Measurements from ENCODE around the gene CENPP. TPM values are rescaled to one million over a fixed set of nuclear protein-coding genes. Genes with fewer than 3 reads are reported as not detected.

Gene CENPP
- total RNA-seq, 4 donors from 2014 or later, result 1.5 to 11.6 (median 5.5) TPM

DNA sequence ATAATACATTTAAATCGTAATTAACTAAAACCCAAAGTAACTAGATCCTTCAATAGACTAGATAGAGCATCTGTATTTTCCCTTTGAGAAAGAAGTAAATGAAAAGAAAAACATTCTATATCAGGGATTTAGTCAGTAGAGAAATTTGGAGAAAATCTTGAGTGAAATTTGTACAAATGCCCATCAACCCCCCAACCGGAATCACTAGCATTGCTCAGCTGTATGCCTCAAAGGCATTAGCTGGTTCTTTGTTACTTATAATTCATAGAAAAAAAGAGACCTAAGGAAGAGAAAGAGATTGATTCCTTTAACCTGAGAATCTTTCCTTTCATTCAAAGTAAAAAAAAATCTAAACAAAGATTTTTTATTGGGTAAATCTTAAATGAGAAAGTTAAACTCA is 97.9 kb downstream of the CENPP start:
- no peak for DNase-seq
- 85 to 88% methylated on average over 2 of the region's 2 CpGs for WGBS, 2 donors
- Histone ChIP-seq H3K36me3 (no peaks in the 10 kb centered on the region), H3K4me3 (replicated peaks in 1 of 3) (no peak overlapping the region), H3K4me1 (no peaks in the 10 kb centered on the region), H3K27me3 (no peaks in the 10 kb centered on the region), H3K9me3 (no peaks in the 10 kb centered on the region), H3K27ac (no peak overlapping the region)
- intact Hi-C loops (cut with DNase I), result no loop called here
- no peak for TF ChIP-seq CTCF (IDR thresholded peaks at IDR 0.05)
- TF ChIP-seq POLR2A (IDR thresholded peaks at IDR 0.05), result no peak

DNA sequence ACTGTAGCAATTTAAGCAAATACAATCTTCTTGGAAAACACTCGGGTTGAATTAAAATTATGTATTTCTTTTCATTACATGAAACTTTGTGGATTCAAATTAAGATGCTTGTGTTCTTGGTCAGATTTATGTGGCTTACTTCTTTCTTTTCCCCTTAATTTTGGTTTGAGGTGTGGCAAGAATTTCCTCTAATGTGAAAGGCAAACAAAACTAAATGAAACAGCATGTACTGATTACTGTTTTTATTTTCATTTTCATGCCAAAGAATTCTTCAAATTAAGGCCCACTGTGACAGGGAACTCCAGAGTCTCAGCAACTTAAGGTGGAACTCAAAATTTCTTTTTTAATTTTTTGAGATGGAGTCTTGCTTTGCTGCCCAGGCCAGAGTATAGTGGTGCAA is 98.6 kb downstream of the CENPP start, which contains the start of gene OMD:
Gene OMD (minus strand): TSS at position 132 of the 400 bp plus-strand sequence. CDS start 6,913 bp downstream, outside the sequence.
- Histone ChIP-seq H3K4me3 (replicated peaks in 1 of 3) (no peak within 1 kb of the TSS), H3K36me3 (no peaks in the 10 kb centered on the region), H3K27ac (peak within 1 kb of the TSS in 1 of 3 donors; percentile 33), H3K27me3 (no peaks in the 10 kb centered on the region), H3K4me1 (no peaks in the 10 kb centered on the region), H3K9me3 (no peaks in the 10 kb centered on the region)
- intact Hi-C loops (cut with DNase I), result no loop called here
- TF ChIP-seq CTCF (IDR thresholded peaks at IDR 0.05) (no peak), POLR2A (IDR thresholded peaks at IDR 0.05) (no peak)
- no peak for DNase-seq
- WGBS, 2 donors, result 70 to 80% methylated on average over 1 of the region's 1 CpG

DNA sequence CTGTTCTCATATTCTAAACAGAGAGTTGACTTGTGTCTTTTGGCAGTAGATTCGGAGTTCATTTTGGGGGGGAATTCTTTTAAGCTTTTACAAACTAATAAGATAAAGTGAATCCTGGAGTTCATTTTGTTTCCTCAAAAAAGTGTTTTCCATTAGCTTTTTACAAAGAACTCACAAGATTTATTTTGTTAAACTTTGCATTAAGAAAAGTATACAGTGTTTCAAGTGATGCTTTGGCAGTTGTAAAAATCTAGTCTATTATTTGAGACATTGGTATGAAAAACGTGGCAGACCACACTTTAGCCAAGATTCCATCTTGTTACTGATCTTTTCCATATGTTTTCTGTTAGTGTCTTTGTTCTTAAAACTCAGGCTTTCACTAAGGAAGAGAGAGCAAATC is 99.7 kb downstream of the CENPP start:
- no peak for TF ChIP-seq POLR2A (IDR thresholded peaks at IDR 0.05)
- TF ChIP-seq CTCF (IDR thresholded peaks at IDR 0.05), result no peak
- intact Hi-C loops (cut with DNase I), result no loop called here

GRCh38 chr9:92426501-92427145 is 100.9 kb downstream of the CENPP start:
- intact Hi-C loops (cut with DNase I), result no loop called here
- WGBS, 2 donors, result 81 to 85% methylated on average over 5 of the region's 5 CpGs
- Histone ChIP-seq H3K27ac (no peak overlapping the region), H3K27me3 (no peaks in the 10 kb centered on the region), H3K9me3 (no peaks in the 10 kb centered on the region), H3K36me3 (no peaks in the 10 kb centered on the region), H3K4me1 (no peaks in the 10 kb centered on the region), H3K4me3 (replicated peaks in 1 of 3) (no peak overlapping the region)
- no peak for DNase-seq
- no peak for TF ChIP-seq CTCF (IDR thresholded peaks at IDR 0.05)
- no peak for TF ChIP-seq POLR2A (IDR thresholded peaks at IDR 0.05)

More for the DNA sequence above, 99.7 kb downstream of the CENPP start:
- WGBS, 2 donors, result 63 to 69% methylated on average over 2 of the region's 2 CpGs
- peak overlapping the region in 1 of 3 donors; percentile 33 for H3K27ac ChIP-seq
- no peaks in the 10 kb centered on the region for H3K36me3 ChIP-seq
- H3K4me1 ChIP-seq, result no peaks in the 10 kb centered on the region
- no peak for DNase-seq
- no peak overlapping the region for H3K4me3 ChIP-seq (replicated peaks in 1 of 3)
- no peaks in the 10 kb centered on the region for H3K27me3 ChIP-seq
- no peaks in the 10 kb centered on the region for H3K9me3 ChIP-seq

DNA sequence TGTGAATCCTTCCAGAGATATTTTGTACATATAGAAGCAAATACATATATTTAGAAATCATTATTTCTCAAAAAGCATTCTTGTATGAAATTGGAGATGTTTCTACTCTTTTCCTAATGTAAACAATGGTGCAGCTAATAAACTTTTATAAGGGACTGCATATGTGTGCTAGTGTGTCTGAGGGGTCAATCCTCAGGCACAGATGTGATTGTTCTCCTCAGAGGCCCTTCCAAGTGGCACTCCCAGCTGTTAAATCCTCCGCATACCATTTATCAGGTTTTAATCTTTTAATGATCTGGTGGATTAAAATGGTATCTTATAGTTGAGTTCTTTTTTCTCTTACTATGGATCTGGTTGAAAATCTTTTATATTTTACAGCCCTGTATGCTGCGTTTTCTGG is 104.1 kb downstream of the CENPP start:
- intact Hi-C loops (cut with DNase I), result no loop called here
- Histone ChIP-seq H3K36me3 (no peaks in the 10 kb centered on the region), H3K27me3 (no peaks in the 10 kb centered on the region), H3K27ac (no peak overlapping the region), H3K4me3 (replicated peaks in 1 of 3) (no peak overlapping the region), H3K9me3 (no peaks in the 10 kb centered on the region), H3K4me1 (no peaks in the 10 kb centered on the region)
- DNase-seq, result no peak
- TF ChIP-seq CTCF (IDR thresholded peaks at IDR 0.05) (no peak), POLR2A (IDR thresholded peaks at IDR 0.05) (no peak)
- 71 to 99% methylated on average over 2 of the region's 2 CpGs for WGBS, 2 donors

Measured in thyroid gland (tissue), 4 donors.